ENCODE measurements around the gene SYNE2. TPM values are rescaled to one million over a fixed set of nuclear protein-coding genes. Genes with fewer than 3 reads are reported as not detected.

The SYNE2 gene
- total and polyA plus RNA-seq, 10 of the 15 experiments (the other 5 are each of a cell fraction or from before 2014, with no cell fraction given) = 2.1 to 52.7 (median 38.1) TPM

GRCh38 chr14:64114796-64115195 lies 262.0 kb downstream of the SYNE2 start:
- in situ Hi-C loops (cut with MboI) (no loop called here), intact Hi-C loops (cut with micrococcal nuclease; ENCODE audit: unreplicated experiment) (no loop called here)
- SMC1A ChIA-PET (ENCODE audit: uncharacterized antibody, unreplicated experiment) = no interaction called here
- Histone ChIP-seq H3K27ac (ENCODE audit: control insufficient read depth, insufficient read depth) (no peak overlapping the region), H2AFZ (ENCODE audit: control insufficient read depth, low read depth, low read length) (no peak overlapping the region), H3K9ac (ENCODE audit: control insufficient read depth, insufficient read depth, low read length) (no peak overlapping the region), H3K4me1 (ENCODE audit: control insufficient read depth, insufficient read depth, low read length) (no peaks in the 10 kb centered on the region), H3K79me2 (ENCODE audit: control insufficient read depth, insufficient read depth, low read length) (no peaks in the 10 kb centered on the region), H3K4me3 (no peak overlapping the region), H3K27me3 (replicated peaks in 1 of 2; ENCODE audit: control insufficient read depth in 2 of 2, insufficient read depth in 2 of 2, low read length in 1 of 2) (no peaks in the 10 kb centered on the region), H3K36me3 (ENCODE audit: control insufficient read depth in 2 of 2, insufficient read depth in 2 of 2, low read length in 1 of 2) (peaks cover 9 to 15% of the 10 kb centered on the region in 2 experiments; a peak in 3 of 4 replicates), H3K4me2 (ENCODE audit: control insufficient read depth, insufficient read depth) (no peak overlapping the region), H3K9me3 (replicated peaks; ENCODE audit: control insufficient read depth, insufficient read depth, low read length) (no peaks in the 10 kb centered on the region), H4K20me1 (ENCODE audit: control insufficient read depth, insufficient read depth) (no peaks in the 10 kb centered on the region)
- TF ChIP-seq FOXK2 (IDR thresholded peaks at IDR 0.05) = no peak
- TF ChIP-seq ATF2 (IDR thresholded peaks at IDR 0.05; ENCODE audit: low read length) = no peak
- no peak for TF ChIP-seq E2F4 (IDR thresholded peaks at IDR 0.05; ENCODE audit: low read depth, low read length)
- TF ChIP-seq MTA3 (IDR thresholded peaks at IDR 0.05; ENCODE audit: borderline replicate concordance, low read length) = no peak
- TF ChIP-seq SUPT20H (IDR thresholded peaks at IDR 0.05; ENCODE audit: borderline replicate concordance, control insufficient read depth, low read depth, low read length) = no peak
- TF ChIP-seq SIX5 (IDR thresholded peaks at IDR 0.05; ENCODE audit: low read depth, low read length, severe bottlenecking) = no peak
- POLR2A ChIA-PET = interaction anchor here (0.5 kb wide), 1 partner anchor 799 kb away, joined by 3 read pairs; no protein-coding TSS in a partner anchor
- WGBS (ENCODE audit: insufficient coverage, insufficient replicate concordance, low lambda C conversion rate, missing lambda C conversion rate) = 82% methylated on average over 7 of the region's 7 CpGs
- FAIRE-seq (no peak), DNase-seq (ENCODE audit: low read depth, low spot score) (no peak), ATAC-seq (no peak)
- RAD21 ChIA-PET (ENCODE audit: unreplicated experiment) = no interaction called here
- CTCF ChIA-PET = interaction anchor here (1.3 to 1.8 kb wide), 2 partner anchors 186 to 189 kb away, joined by 3 to 4 read pairs; no protein-coding TSS in a partner anchor
- no TSS peak for BruUV-seq (replicated peaks)
